GM10266 (cell line): Measurements from ENCODE around the gene ARHGEF19.
"Not testable (repeated sequence)": the region's sequence is repeated elsewhere in the genome, so short reads cannot be mapped to it uniquely, and the experiment has no call there.

Experiments
- DNase-seq: peaks from one replicate; pipeline ENCODE4 v3.0.0; 2012; ENCODE audit errors: extremely low spot score
- CTCF ChIP-seq: IDR thresholded peaks from 2 replicates; pipeline ENCODE4 v1.5.1; 2012; ENCODE audit warnings: mild to moderate bottlenecking, low read depth; ENCODE audit not compliant: control insufficient read depth, insufficient read depth; ENCODE audit errors: missing control alignments

The ARHGEF19 gene

GRCh38 chr1:16248603-16249516 lies 36.4 kb upstream of the ARHGEF19 start:
- peak; percentile 59 for DNase-seq
- no peak for TF ChIP-seq CTCF

- DNase-seq, result no peak
- TF ChIP-seq CTCF, result no peak
These were observed 35.6 kb upstream of the ARHGEF19 start for GRCh38 chr1:16248007-16248436.

GRCh38 chr1:16247441-16247840 lies 35.0 kb upstream of the ARHGEF19 start:
- no peak for DNase-seq
- no peak for TF ChIP-seq CTCF

GRCh38 chr1:16246961-16247360 lies 34.5 kb upstream of the ARHGEF19 start:
- no peak for DNase-seq
- TF ChIP-seq CTCF, result no peak

GRCh38 chr1:16246239-16246638 lies 33.8 kb upstream of the ARHGEF19 start:
- not testable (repeated sequence) for DNase-seq

GRCh38 chr1:16245476-16246196 lies 33.2 kb upstream of the ARHGEF19 start:
- DNase-seq, result no peak
- no peak for TF ChIP-seq CTCF

- TF ChIP-seq CTCF, result peak; percentile 5
- DNase-seq, result no peak
These were observed 32.3 kb upstream of the ARHGEF19 start for GRCh38 chr1:16244650-16245285.
